Measurements from ENCODE around the gene LRRC74A.

- TF ChIP-seq, protein P1, sequence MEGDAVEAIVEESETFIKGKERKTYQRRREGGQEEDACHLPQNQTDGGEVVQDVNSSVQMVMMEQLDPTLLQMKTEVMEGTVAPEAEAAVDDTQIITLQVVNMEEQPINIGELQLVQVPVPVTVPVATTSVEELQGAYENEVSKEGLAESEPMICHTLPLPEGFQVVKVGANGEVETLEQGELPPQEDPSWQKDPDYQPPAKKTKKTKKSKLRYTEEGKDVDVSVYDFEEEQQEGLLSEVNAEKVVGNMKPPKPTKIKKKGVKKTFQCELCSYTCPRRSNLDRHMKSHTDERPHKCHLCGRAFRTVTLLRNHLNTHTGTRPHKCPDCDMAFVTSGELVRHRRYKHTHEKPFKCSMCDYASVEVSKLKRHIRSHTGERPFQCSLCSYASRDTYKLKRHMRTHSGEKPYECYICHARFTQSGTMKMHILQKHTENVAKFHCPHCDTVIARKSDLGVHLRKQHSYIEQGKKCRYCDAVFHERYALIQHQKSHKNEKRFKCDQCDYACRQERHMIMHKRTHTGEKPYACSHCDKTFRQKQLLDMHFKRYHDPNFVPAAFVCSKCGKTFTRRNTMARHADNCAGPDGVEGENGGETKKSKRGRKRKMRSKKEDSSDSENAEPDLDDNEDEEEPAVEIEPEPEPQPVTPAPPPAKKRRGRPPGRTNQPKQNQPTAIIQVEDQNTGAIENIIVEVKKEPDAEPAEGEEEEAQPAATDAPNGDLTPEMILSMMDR (IDR thresholded peaks at IDR 0.05): no peak
- TF ChIP-seq POLR2A (IDR thresholded peaks at IDR 0.05): no peak
Observed at GRCh38 chr14:76880449-76880848, 54.2 kb downstream of the LRRC74A start.

All from thyroid gland (tissue), 4 donors.